COLO668 (cell line): Measurements from ENCODE around the gene GRID1.
"Not testable (repeated sequence)": the region's sequence is repeated elsewhere in the genome, so short reads cannot be mapped to it uniquely, and the experiment has no call there.

Experiments
- DNase-seq: peaks from one replicate; lab custom pipeline; 2025; ENCODE audit not compliant: unreplicated experiment; lab: John Stamatoyannopoulos, UW

The GRID1 gene

DNA sequence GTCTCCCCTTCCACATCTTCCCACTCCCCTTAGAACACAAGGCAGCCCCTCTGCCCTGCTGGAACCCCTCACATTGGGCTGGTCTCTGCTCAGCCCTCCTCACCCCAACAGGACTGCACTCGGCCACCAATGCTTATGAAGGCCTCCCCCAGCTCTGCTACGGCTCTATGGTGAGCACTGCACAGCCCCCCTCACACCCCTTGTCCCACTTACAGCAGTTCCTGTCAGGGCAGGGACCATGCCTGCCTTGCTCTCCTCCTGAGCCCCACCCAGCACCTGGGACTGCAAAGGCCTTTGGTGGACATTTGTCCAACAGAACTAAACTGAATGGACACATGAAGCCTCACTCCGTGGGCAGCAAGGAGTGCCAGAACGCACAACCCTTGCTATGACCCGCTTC is 171.9 kb downstream of the GRID1 start:
- DNase-seq = no peak

- no peak for DNase-seq
Observed at GRCh38 chr10:86193841-86194240, 172.8 kb downstream of the GRID1 start.

DNA sequence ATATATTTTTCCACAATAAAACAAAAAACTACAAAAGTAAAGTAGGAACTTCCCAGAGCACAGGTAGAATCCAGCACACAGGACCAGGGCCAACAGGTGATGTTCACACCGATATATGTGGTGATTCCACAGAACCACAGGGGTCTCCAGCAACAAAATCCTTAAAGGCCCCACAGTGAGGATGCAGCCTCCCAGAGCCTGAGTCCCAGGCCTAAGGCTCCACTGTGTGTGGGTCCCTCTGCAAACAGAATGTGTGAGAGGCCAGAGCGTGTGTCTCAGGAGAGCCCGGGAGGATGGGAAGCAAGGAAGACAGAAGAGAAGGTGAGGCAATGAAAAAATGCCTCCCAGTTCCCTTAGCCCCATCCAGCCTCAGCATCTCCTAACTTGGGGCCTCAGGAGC is 173.9 kb downstream of the GRID1 start:
- no peak for DNase-seq

GRCh38 chr10:86192147-86192546 is 174.4 kb downstream of the GRID1 start:
- no peak for DNase-seq

DNA sequence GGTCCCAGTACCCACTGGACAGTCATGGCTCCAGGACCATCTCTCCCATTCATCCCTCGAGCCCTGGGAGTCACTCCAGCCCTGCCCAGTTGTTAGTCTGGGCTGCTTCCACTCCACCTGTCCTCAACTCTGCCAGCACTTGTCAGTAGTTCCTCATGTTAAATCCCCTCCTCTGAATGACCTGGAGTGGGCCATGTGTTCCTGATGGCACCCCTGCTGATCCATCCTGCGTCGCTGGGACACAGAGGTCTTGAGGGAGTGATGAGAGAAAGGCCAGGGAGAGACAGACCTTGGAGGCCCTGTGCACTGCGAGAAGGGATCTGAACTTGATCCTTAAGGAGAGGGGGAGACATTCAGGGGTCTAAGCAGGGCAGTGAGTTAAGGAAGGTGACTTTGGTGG is 174.9 kb downstream of the GRID1 start:
- no peak for DNase-seq

DNA sequence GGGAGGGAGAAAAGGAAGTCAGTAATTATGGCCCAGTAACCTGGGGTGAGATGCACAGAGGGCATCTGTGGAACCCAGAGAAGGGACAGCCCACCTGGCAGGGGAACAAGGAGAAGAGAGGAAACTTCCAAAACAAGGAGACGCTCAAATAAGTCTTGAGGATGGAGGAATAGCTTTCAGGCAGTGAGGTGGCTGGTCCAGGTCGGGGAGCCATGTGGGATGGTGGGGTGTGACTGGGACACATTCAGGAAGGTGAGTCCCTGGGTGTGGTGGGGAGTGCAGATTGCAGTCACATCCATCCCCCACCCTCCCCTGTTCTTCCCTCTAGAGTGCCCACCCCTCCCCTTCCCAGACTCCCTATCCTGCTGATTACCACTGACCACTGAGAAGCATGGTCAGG is 175.4 kb downstream of the GRID1 start:
- DNase-seq = no peak

DNA sequence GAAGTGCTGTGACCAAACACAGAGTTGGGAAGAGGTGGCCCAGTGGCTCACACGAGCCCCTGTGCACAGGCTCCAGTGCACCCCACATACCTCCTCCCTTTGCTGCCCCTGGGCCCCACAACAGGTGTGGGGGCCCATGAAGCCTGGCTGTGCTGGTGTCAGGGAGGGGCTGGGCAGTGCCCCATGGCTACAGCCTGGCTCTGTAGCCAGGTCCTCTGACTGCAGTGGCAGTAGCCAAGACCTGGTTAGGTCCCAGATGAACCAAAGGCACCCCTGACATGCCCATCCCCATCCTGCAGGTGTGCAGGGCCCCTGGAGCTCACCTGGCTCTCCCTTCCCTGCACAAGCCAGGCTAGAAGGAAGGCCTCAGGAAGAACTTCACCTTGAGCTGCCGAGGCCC is 176.3 kb downstream of the GRID1 start:
- no peak for DNase-seq

DNA sequence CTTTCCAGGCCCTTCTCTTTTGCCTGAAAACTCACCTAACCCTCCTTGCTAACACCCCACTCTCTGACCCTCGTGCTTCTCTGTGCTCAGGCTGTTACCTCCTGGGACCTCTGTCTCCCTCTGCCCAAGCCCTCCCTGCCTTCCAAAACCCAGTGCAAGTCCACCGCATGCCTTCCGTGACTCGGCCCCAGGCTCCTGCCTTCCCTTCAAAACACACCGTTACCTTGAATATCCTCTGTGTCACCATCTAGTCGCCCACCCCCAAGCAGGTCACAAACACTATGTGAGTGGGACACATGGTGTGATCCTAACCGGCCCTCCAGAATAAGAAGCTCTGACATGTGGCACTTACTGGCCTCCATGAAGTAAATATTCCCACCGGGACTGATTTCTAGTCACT is 176.7 kb downstream of the GRID1 start:
- no peak for DNase-seq

- no peak for DNase-seq
Observed at GRCh38 chr10:86188796-86189558, 177.6 kb downstream of the GRID1 start.

GRCh38 chr10:86188326-86188725 is 178.3 kb downstream of the GRID1 start:
- DNase-seq = no peak

- DNase-seq = no peak
Observed at GRCh38 chr10:86187499-86188239, 178.9 kb downstream of the GRID1 start.

- DNase-seq = no peak
Observed at GRCh38 chr10:86186633-86187032, 180.0 kb downstream of the GRID1 start.

DNA sequence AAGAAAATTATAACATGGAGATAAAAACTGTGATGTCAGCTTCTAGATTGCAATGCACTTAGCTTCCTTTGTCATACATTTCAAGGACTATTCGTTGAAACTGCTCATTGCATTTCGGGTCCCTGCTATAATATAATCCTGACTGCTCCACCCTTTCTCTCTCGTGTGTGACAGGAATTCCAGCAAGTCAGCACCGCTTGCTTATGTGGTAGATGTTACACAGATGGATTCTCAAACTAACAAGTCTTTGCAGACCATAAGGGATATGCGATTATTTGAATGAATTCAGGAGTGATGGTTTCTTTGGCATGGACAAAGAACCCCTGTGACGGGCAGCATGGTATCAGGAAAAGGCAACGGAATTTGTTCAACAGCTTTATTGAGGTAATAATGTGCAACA is 184.0 kb downstream of the GRID1 start:
- no peak for DNase-seq

DNA sequence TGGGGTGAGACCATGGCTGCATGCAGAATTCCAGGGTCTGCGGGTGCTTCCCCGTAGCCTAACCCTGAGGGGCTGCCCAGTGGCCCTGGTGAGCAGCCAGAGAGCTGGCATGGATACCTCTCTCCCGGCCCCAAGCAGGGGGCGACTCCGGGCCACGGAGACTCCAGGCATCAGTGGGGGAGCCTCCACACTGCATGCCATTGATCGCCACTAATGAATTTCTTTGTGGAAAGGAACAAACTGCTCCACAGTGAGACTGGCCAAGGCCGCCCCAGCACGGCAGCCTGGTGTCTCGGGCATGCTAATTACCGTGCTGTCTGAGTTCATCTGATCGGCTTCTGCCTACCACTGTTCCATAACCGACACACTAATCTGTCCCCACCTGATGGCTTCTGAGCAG is 184.4 kb downstream of the GRID1 start:
- no peak for DNase-seq

- DNase-seq = no peak
Observed at GRCh38 chr10:86180861-86181260, 185.7 kb downstream of the GRID1 start.

DNA sequence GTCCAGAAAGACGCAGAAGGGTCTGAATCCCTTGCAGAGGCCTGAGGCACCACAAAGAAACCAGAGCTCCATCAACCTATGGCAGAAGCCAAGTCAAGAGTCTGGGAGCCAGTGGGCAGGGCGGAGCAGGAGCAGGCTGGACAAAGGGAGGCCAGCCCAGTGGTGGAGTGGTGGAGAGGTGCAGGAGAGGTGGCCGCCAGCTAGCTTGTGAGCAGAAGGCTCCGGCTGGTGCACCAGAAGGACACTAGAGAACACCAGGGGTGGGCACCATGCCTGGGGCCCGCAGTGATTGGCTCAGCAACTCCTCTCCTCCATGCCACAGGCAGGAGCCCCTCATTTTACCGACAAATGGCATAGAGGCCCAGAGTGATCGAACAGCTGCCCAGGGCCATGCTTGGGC is 186.6 kb downstream of the GRID1 start:
- no peak for DNase-seq

- no peak for DNase-seq
Observed at GRCh38 chr10:86179153-86179524, 187.5 kb downstream of the GRID1 start.

DNA sequence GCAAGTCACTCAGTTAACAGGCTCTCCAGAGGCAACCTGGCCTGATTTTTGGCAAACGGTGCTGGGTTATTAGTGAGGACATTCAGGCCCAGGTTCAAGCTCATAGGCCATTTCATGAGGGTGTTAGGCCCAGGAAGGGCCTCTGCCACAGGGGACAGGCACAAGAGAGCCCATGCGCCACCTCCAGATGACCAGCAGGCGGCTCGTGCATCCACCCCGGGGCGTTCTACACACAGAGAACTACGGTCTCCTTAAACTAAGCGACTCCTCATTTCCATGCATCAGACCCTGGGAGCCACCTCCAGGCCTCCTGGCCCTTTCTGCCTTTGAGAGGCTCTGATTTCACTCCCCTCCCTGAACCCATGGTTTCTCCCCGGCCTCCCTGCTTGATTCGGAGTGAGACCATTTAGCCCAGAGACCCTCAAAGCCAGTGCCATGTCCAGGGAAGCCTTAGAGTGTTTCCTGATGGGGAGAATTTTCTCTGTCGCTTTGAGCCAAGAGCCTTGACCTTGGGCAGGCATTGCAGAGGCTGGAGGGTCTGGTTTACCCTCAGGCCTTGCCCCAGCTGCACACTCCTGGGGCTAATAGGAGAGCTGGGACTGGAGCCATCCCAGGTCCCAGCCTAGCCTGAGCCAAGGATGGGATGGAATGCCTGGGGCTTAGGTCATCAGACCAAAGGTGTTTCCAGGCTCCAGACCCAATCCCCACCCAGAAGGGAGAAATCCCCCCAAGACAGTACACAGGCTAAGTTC is 188.0 kb downstream of the GRID1 start:
- DNase-seq = peak; percentile 1

DNA sequence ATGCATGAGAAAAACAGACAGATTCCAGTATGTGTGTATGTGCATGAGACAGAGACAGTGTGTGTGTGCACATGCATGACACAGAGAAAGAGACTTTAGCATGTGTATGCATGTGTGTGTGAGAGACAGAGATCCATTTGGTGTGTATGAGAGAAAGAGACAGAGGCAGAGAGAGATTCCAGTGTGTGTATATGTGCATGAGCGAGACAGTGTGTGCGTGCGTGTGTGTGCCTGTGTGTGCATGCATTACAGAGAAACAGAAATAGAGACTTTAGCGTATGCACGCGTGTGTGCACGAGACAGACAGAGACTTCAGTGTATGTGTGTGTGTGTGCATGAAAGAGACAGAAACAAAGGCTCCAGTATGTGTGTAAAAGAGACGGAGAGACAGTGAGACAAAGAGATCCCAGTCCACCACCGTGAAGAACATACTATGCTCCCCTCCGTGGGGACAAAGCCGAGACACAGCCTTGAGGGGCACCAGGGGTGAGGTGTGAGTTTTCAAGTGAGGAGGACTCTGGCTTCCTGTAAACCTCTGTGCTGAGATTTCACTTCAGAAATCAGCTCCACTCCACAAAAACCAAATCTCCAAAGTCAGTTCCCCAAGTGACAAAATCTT is 188.9 kb downstream of the GRID1 start:
- no peak for DNase-seq

DNA sequence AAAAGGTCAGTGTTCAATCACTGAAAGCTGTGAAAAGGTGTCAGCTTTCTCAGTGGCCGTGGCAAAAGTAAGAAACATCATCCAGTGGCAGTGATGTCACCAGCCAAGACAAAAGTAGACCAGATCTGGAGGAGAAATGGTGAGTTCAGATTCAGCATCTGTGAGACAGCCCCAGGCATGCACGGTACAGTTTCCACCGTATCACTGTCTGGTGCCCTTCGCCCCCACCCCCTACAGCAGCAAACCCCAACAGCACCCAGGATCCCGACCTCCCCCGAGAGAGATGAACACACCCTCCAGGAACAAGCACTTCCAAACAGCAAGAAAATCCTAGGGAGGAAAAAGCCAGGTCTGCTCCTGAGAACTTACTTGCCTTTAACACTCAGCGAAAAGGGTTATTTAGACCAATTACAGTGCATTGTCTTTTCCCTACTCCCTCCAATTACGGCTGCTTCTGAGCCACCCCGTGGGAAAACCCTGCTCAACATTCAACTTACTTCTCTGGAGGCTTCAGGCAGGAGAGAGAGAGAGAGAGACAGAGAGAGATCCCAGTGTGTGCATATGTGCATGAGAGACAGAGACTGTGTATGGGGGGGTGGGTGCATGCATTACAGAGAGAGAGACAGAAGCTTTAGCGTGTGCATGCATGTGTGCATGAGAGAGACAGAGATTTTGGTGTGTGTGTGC is 189.6 kb downstream of the GRID1 start:
- DNase-seq = no peak

DNA sequence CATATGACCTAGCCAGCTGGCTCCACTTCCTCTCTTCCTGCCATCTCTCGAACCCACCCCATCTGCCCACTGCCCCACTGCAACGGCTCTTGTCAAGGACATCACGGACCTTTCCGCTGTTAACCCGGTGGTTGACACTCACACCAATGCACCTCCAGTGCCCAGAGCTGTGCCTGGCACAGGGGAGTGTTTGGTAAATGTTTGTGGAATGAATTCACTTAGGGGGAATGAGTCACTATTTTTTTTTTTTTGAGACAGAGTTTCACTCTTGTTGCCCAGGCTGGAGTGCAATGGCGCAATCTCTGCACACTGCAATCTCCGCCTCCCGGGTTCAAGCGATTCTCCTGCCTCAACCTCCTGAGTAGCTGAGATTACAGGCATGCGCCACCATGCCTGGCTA is 191.1 kb downstream of the GRID1 start:
- DNase-seq = not testable (repeated sequence)
